AG04449 (cell line): ENCODE data around the gene FCRL3.

ENCODE experiments used
- CTCF ChIA-PET: fragments of 350-600 bp; formaldehyde crosslinking; extraction: SDS; loops from one replicate; lab custom pipeline; 2021; ENCODE audit warnings: antibody characterized with exemption; lab: Yijun Ruan, JAX
- POLR2A ChIA-PET: fragments of 400-600, 350-600 bp; formaldehyde crosslinking; extraction: SDS; loops from one replicate; lab custom pipeline; 2020; ENCODE audit warnings: antibody characterized with exemption, inconsistent platforms; lab: Yijun Ruan, JAX
- DNase-seq: peaks from one replicate; pipeline ENCODE4 v3.0.0-alpha.2; 2010; ENCODE audit warnings: low read depth, low spot score
- H3K4me3 ChIP-seq: 2 replicates; pipeline ENCODE4 v1.5.1; 2011; ENCODE audit warnings: low read depth, mild to moderate bottlenecking, control low read depth, low read length
- CTCF ChIP-seq: IDR thresholded peaks from one replicate; pipeline ENCODE4 v1.5.1; 2011; ENCODE audit warnings: mild to moderate bottlenecking, moderate library complexity, low read length, control low read depth, inconsistent platforms; ENCODE audit not compliant: insufficient read depth; ENCODE audit errors: missing control alignments

The FCRL3 gene

GRCh38 chr1:157725221-157725577, 24.6 kb upstream of the FCRL3 start:
- no peak for TF ChIP-seq CTCF
- ChIA-PET CTCF (no interaction called here), POLR2A (no interaction called here)
- DNase-seq = no peak
- no peak overlapping the region for H3K4me3 ChIP-seq

GRCh38 chr1:157724537-157725220, 24.1 kb upstream of the FCRL3 start:
- DNase-seq = no peak
- CTCF ChIA-PET = no interaction called here
- no peak for TF ChIP-seq CTCF
- no peak overlapping the region for H3K4me3 ChIP-seq
- POLR2A ChIA-PET = no interaction called here

- H3K4me3 ChIP-seq = no peak overlapping the region
- TF ChIP-seq CTCF = no peak
- CTCF ChIA-PET = no interaction called here
- DNase-seq = no peak
- POLR2A ChIA-PET = no interaction called here
These were observed 22.6 kb upstream of the FCRL3 start for GRCh38 chr1:157723157-157723556.

GRCh38 chr1:157721985-157722384, 21.4 kb upstream of the FCRL3 start:
- ChIA-PET CTCF (no interaction called here), POLR2A (no interaction called here)
- no peak overlapping the region for H3K4me3 ChIP-seq
- no peak for DNase-seq
- TF ChIP-seq CTCF = no peak

GRCh38 chr1:157715736-157716135, 15.2 kb upstream of the FCRL3 start:
- ChIA-PET POLR2A (no interaction called here), CTCF (no interaction called here)
- no peak for TF ChIP-seq CTCF

GRCh38 chr1:157711802-157712201, 11.2 kb upstream of the FCRL3 start:
- no peak for TF ChIP-seq CTCF
- no peak for DNase-seq
- no peak overlapping the region for H3K4me3 ChIP-seq
- POLR2A ChIA-PET = no interaction called here
- CTCF ChIA-PET = interaction anchor here (1.6 kb wide), 1 partner anchor 20 kb away, joined by 4 read pairs; no protein-coding TSS in a partner anchor

More at GRCh38 chr1:157715736-157716135, 15.2 kb upstream of the FCRL3 start:
- no peak for DNase-seq
- H3K4me3 ChIP-seq = no peak overlapping the region
